Neuronal stem cell (in vitro differentiated cells): ENCODE results near the gene PGP.
A peak's percentile ranks its signal among the peaks of the same experiment; 100 is the strongest.

ENCODE experiments used
- DNase-seq: peaks from one replicate; pipeline ENCODE4 v3.0.0-alpha.2; 2013; ENCODE audit warnings: low spot score
- H2AFZ ChIP-seq: one replicate; pipeline ENCODE4 v1.6.1; 2013; ENCODE audit warnings: mild to moderate bottlenecking, low read length, inconsistent platforms
- H2AK5ac ChIP-seq: 2 replicates; pipeline ENCODE4 v1.6.1; 2013; ENCODE audit warnings: low read depth, mild to moderate bottlenecking, inconsistent platforms, low read length, moderate library complexity, mixed read lengths
- H2BK120ac ChIP-seq: 2 replicates; pipeline ENCODE4 v1.6.1; 2013; ENCODE audit warnings: low read depth, mild to moderate bottlenecking, inconsistent platforms, low read length, moderate library complexity, mixed read lengths
- H2BK12ac ChIP-seq: one replicate; pipeline ENCODE4 v1.6.1; 2013; ENCODE audit warnings: low read length, inconsistent platforms
- H2BK15ac ChIP-seq: 2 replicates; pipeline ENCODE4 v1.6.1; 2013; ENCODE audit warnings: mild to moderate bottlenecking, low read length, inconsistent platforms, mixed read lengths
- H2BK5ac ChIP-seq: one replicate; pipeline ENCODE4 v1.6.1; 2013; ENCODE audit warnings: inconsistent platforms, mild to moderate bottlenecking, low read length, moderate library complexity
- H3K14ac ChIP-seq: one replicate; pipeline ENCODE4 v1.6.1; 2013; ENCODE audit warnings: low read length, inconsistent platforms
- H3K18ac ChIP-seq: 2 replicates; pipeline ENCODE4 v1.6.1; 2013; ENCODE audit warnings: low read length, inconsistent platforms
- H3K23ac ChIP-seq: 2 replicates; pipeline ENCODE4 v1.6.1; 2013; ENCODE audit warnings: low read depth, mild to moderate bottlenecking, mixed read lengths, low read length, inconsistent platforms; ENCODE audit not compliant: poor library complexity
- H3K27ac ChIP-seq: replicated peaks from 3 replicates; pipeline ENCODE4 v1.5.1; 2013; ENCODE audit warnings: low read length, inconsistent platforms
- H3K27me3 ChIP-seq, 3 experiments: 2 replicates each; pipeline ENCODE4 v1.6.1; 2013; ENCODE audit warnings: low read length in 3 of 3, mild to moderate bottlenecking in 2 of 3, inconsistent platforms in 1 of 3, low read depth in 1 of 3, mixed read lengths in 1 of 3, moderate library complexity in 1 of 3; ENCODE audit not compliant: control insufficient read depth in 3 of 3, insufficient read depth in 3 of 3
- H3K36me3 ChIP-seq, 2 donors: replicated peaks in 1 of 2; 2 replicates each; pipeline ENCODE4 v1.6.1; 2013; ENCODE audit warnings: low read length in 2 of 2; ENCODE audit not compliant: control insufficient read depth in 2 of 2, insufficient read depth in 2 of 2
- H3K4ac ChIP-seq: 2 replicates; pipeline ENCODE4 v1.6.1; 2013; ENCODE audit warnings: inconsistent platforms, mild to moderate bottlenecking, low read length, moderate library complexity
- H3K4me1 ChIP-seq, 2 donors: 1 replicate in 1 of 2; 2 replicates in 1 of 2; pipeline ENCODE4 v1.6.1; 2013; ENCODE audit warnings: low read length in 2 of 2, low read depth in 1 of 2; ENCODE audit not compliant: control insufficient read depth in 2 of 2, insufficient read depth in 1 of 2
- H3K4me2 ChIP-seq: one replicate; pipeline ENCODE4 v1.6.1; 2013; ENCODE audit warnings: mild to moderate bottlenecking, low read length, inconsistent platforms; ENCODE audit not compliant: insufficient read depth, poor library complexity, severe bottlenecking
- H3K4me3 ChIP-seq, 2 donors: 2 replicates each; pipeline ENCODE4 v1.5.1; 2013; ENCODE audit warnings: low read length in 2 of 2, mild to moderate bottlenecking in 2 of 2, inconsistent platforms in 1 of 2, moderate library complexity in 1 of 2
- H3K79me1 ChIP-seq: one replicate; pipeline ENCODE4 v1.6.1; 2013; ENCODE audit warnings: low read depth, mild to moderate bottlenecking, inconsistent platforms, low read length, moderate library complexity
- H3K9ac ChIP-seq: one replicate; pipeline ENCODE4 v1.6.1; 2013; ENCODE audit warnings: mild to moderate bottlenecking, low read depth, low read length, inconsistent platforms; ENCODE audit not compliant: poor library complexity
- H3K9me3 ChIP-seq, 2 donors: replicated peaks in 1 of 2; 2 replicates each; pipeline versions ENCODE3 to v1.6.1; 2013; ENCODE audit warnings: low read length in 2 of 2, mild to moderate bottlenecking in 2 of 2, inconsistent platforms in 1 of 2, low read depth in 1 of 2, mixed read lengths in 1 of 2, moderate library complexity in 1 of 2; ENCODE audit not compliant: control insufficient read depth in 2 of 2, insufficient read depth in 1 of 2
- H4K8ac ChIP-seq: one replicate; pipeline ENCODE4 v1.6.1; 2013; ENCODE audit warnings: low read depth, mild to moderate bottlenecking, inconsistent platforms, low read length, moderate library complexity
- H4K91ac ChIP-seq: one replicate; pipeline ENCODE4 v1.6.1; 2013; ENCODE audit warnings: low read length, low read depth, mild to moderate bottlenecking, inconsistent platforms; ENCODE audit not compliant: poor library complexity
- WGBS, 2 donors: extraction: QIAGEN DNeasy Blood & Tissue Kit; methylation state at CpG; one replicate each; pipeline ENCODE4 v1.1.7; 2013; ENCODE audit warnings: missing lambda C conversion rate in 2 of 2, mixed read lengths in 1 of 2; ENCODE audit not compliant: insufficient read length in 2 of 2, insufficient replicate concordance in 1 of 2; ENCODE audit errors: extremely low coverage in 2 of 2; 5-methylcytosine and 5-hydroxymethylcytosine counted together

The PGP gene

DNA sequence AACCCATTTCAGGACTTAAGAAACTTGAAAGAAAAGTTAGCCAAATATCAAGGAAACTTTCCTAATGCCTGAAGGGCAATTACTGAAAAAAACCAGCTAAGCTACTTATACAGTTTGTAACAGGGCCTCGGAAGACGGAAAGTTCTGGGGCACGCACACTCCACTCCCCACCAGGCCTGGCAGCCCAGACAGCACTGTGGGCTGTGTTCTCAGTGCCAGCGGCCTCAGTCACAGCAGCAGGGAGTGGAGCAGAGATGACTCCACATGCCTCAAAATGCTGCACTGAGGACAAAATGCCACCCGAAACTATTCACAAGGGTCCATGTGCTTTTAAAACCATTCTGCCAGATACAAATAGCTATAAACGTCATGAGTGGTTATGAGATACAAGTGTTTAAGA, 43.1 kb upstream of the PGP start:
- Histone ChIP-seq H3K4ac (no peak overlapping the region), H3K18ac (no peak overlapping the region), H4K91ac (no peak overlapping the region), H3K23ac (no peak overlapping the region), H3K79me1 (peaks cover 8% of the 10 kb centered on the region), H3K14ac (no peak overlapping the region), H3K4me2 (no peak overlapping the region), H3K27ac (no peak overlapping the region), H4K8ac (no peak overlapping the region), H3K4me3 (no peak overlapping the region), H3K9ac (no peak overlapping the region), H2BK5ac (no peak overlapping the region), H2AFZ (no peak overlapping the region), H3K36me3 (peaks cover 60 to 98% of the 10 kb centered on the region in 2 donors), H2BK12ac (no peak overlapping the region), H2BK15ac (no peak overlapping the region), H3K9me3 (no peaks in the 10 kb centered on the region), H3K4me1 (no peaks in the 10 kb centered on the region), H2AK5ac (no peak overlapping the region), H3K27me3 (no peaks in the 10 kb centered on the region), H2BK120ac (no peak overlapping the region)
- DNase-seq = no peak
- WGBS, 2 donors = no CpG with 5 or more reads among the region's 6 CpGs

DNA sequence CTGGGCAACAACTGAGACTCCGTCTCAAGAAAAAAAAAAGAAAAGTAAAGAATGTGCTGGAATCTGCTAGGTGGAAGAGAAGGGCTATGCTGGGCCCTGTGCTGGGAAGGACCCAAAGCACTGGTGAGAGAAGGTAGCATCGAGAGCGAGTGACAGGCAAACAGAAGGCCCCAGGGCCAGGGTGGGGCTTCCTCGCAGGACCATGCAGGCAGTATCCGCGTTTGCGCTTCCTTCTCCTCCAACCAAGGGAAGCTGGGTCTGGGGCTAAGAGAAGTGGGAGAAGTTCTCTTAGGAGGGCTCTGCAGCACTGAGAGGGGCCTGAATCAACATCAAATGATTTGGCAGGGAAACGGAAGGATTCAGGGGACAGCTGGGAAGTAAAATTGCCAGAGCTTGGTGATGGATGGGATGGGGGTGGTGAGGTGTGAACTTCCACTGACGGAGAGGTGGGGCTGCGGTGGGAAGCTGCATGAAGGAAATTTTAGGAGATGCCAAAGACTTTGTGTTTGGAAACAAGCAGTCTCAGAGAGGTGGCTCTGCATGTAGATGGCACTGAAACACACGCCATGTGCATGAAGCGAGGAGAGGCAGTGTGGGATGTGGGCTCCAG, 42.0 kb upstream of the PGP start:
- Histone ChIP-seq H2BK15ac (no peak overlapping the region), H4K8ac (no peak overlapping the region), H3K79me1 (peaks cover 8% of the 10 kb centered on the region), H2AK5ac (no peak overlapping the region), H3K14ac (no peak overlapping the region), H3K4me3 (peak overlapping the region in 1 of 2 donors; percentile 20), H2BK5ac (no peak overlapping the region), H3K27ac (no peak overlapping the region), H3K4ac (no peak overlapping the region), H3K27me3 (no peaks in the 10 kb centered on the region), H3K4me2 (no peak overlapping the region), H3K36me3 (peaks cover 55 to 96% of the 10 kb centered on the region in 2 donors), H3K9me3 (no peaks in the 10 kb centered on the region), H3K4me1 (peaks cover 5 to 7% of the 10 kb centered on the region in 2 donors), H3K23ac (no peak overlapping the region), H3K9ac (no peak overlapping the region), H2BK120ac (no peak overlapping the region), H4K91ac (no peak overlapping the region), H3K18ac (no peak overlapping the region), H2AFZ (no peak overlapping the region), H2BK12ac (no peak overlapping the region)
- WGBS, 2 donors = no CpG with 5 or more reads among the region's 12 CpGs
- no peak for DNase-seq

DNA sequence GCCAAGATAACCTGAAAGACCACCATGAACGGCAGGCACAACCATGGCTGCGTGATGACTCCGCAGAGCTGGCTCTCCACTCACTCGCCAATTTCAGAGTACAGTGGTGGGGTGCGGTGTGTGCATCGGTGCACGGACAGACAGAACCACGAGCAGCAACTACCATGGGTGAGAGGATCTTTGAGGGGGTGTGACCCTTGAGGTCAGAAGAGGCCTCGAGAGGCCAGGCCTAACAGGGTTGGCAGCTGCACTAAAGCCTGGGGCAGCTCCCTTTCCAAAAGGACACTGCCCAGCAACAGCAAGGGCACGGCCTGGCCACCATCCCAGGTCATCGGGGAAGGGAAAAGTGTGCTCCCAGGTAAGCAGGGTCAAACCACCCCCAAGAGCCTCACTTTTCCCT, 38.7 kb upstream of the PGP start:
- H2BK12ac ChIP-seq = no peak overlapping the region
- no peak overlapping the region for H2BK5ac ChIP-seq
- no peaks in the 10 kb centered on the region for H3K27me3 ChIP-seq
- no peak for DNase-seq
- no peak overlapping the region for H4K91ac ChIP-seq
- no peak overlapping the region for H3K27ac ChIP-seq
- peaks cover 9 to 11% of the 10 kb centered on the region in 2 donors for H3K4me1 ChIP-seq
- peaks cover 46 to 77% of the 10 kb centered on the region in 2 donors for H3K36me3 ChIP-seq
- H3K4me3 ChIP-seq = no peak overlapping the region
- no peak overlapping the region for H2AFZ ChIP-seq
- H3K18ac ChIP-seq = no peak overlapping the region
- no peak overlapping the region for H2AK5ac ChIP-seq
- H3K9me3 ChIP-seq = no peaks in the 10 kb centered on the region
- H3K4me2 ChIP-seq = no peak overlapping the region
- no peak overlapping the region for H3K14ac ChIP-seq
- no peak overlapping the region for H3K23ac ChIP-seq
- H3K4ac ChIP-seq = no peak overlapping the region
- no peak overlapping the region for H2BK120ac ChIP-seq
- H2BK15ac ChIP-seq = no peak overlapping the region
- WGBS, 2 donors = no CpG with 5 or more reads among the region's 11 CpGs
- H3K79me1 ChIP-seq = peaks cover 10% of the 10 kb centered on the region
- H4K8ac ChIP-seq = no peak overlapping the region
- H3K9ac ChIP-seq = no peak overlapping the region

DNA sequence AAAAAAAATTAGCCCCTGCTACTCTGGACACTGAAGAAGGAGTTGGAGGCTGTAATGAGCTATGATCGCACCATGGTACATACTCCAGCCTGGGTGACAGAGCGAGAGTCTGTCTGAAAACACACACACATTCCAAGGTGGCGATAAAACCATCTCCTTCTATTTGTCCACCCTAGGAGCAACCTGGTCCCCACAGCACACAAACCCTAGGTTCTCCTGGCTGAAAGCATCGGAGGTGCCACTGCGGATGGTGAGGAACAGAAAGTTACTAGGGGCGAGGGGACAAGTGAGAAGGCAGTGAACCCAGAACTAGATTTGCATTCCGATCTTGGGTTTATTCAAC, 38.1 kb upstream of the PGP start:
- H2AFZ ChIP-seq = no peak overlapping the region
- peaks cover 9% of the 10 kb centered on the region for H3K79me1 ChIP-seq
- H3K4me3 ChIP-seq = no peak overlapping the region
- DNase-seq = no peak
- H4K8ac ChIP-seq = no peak overlapping the region
- no CpG with 5 or more reads among the region's 7 CpGs for WGBS, 2 donors
- no peak overlapping the region for H2BK5ac ChIP-seq
- no peak overlapping the region for H3K27ac ChIP-seq
- H3K18ac ChIP-seq = no peak overlapping the region
- H3K4me1 ChIP-seq = peaks cover 9 to 11% of the 10 kb centered on the region in 2 donors
- H3K14ac ChIP-seq = no peak overlapping the region
- H3K23ac ChIP-seq = no peak overlapping the region
- H2BK15ac ChIP-seq = no peak overlapping the region
- no peak overlapping the region for H3K4ac ChIP-seq
- no peak overlapping the region for H4K91ac ChIP-seq
- H3K9me3 ChIP-seq = no peaks in the 10 kb centered on the region
- no peak overlapping the region for H2BK12ac ChIP-seq
- H2BK120ac ChIP-seq = no peak overlapping the region
- H3K27me3 ChIP-seq = no peaks in the 10 kb centered on the region
- no peak overlapping the region for H3K9ac ChIP-seq
- H2AK5ac ChIP-seq = no peak overlapping the region
- peaks cover 44 to 75% of the 10 kb centered on the region in 2 donors for H3K36me3 ChIP-seq
- H3K4me2 ChIP-seq = no peak overlapping the region
